SW 1271 (cell line): Measurements from ENCODE around the gene GSX2.
"Not testable (repeated sequence)": the region's sequence is repeated elsewhere in the genome, so short reads cannot be mapped to it uniquely, and the experiment has no call there.

Experiments used
- DNase-seq, 2 experiments: peaks; one replicate each; lab custom pipeline; 2025; lab: John Stamatoyannopoulos, UW

Gene GSX2

GRCh38 chr4:54099748-54100574, at the start of gene GSX2:
Gene GSX2 (plus strand): TSS chr4:54100163. CDS start chr4:54100345, 182 bp downstream.
- no peak for DNase-seq

GRCh38 chr4:54050214-54050904, 49.6 kb upstream of the GSX2 start:
- peak in 1 of 2 experiments; percentile 57 for DNase-seq

GRCh38 chr4:54053322-54053721, 46.6 kb upstream of the GSX2 start:
- not testable (repeated sequence) for DNase-seq

- no peak for DNase-seq
Measured at GRCh38 chr4:54054501-54054900, 45.5 kb upstream of the GSX2 start.

GRCh38 chr4:54055494-54055893, 44.5 kb upstream of the GSX2 start:
- no peak for DNase-seq

GRCh38 chr4:54056360-54056759, 43.6 kb upstream of the GSX2 start:
- DNase-seq: no peak

GRCh38 chr4:54058171-54058570, 41.8 kb upstream of the GSX2 start:
- no peak for DNase-seq

GRCh38 chr4:54060116-54060515, 39.8 kb upstream of the GSX2 start:
- no peak for DNase-seq

GRCh38 chr4:54061067-54061466, 38.9 kb upstream of the GSX2 start:
- DNase-seq: no peak

- no peak for DNase-seq
Measured at GRCh38 chr4:54061873-54062272, 38.1 kb upstream of the GSX2 start.

GRCh38 chr4:54062392-54062791, 37.6 kb upstream of the GSX2 start:
- no peak for DNase-seq

GRCh38 chr4:54063229-54063628, 36.7 kb upstream of the GSX2 start:
- peak in 1 of 2 experiments; percentile 35 for DNase-seq

- DNase-seq: peak in 1 of 2 experiments; percentile 9
Measured at GRCh38 chr4:54063737-54064316, 36.1 kb upstream of the GSX2 start.

- DNase-seq: peak; percentile 47 to 82
Measured at GRCh38 chr4:54064317-54065111, 35.4 kb upstream of the GSX2 start, which contains the start of gene CHIC2. Gene CHIC2 (minus strand): TSS chr4:54064605. CDS start chr4:54064300, 305 bp downstream.

- DNase-seq: no peak
Measured at GRCh38 chr4:54065282-54066087, 34.5 kb upstream of the GSX2 start.

- DNase-seq: no peak
Measured at GRCh38 chr4:54066088-54066415, 33.9 kb upstream of the GSX2 start.

- DNase-seq: no peak
Measured at GRCh38 chr4:54066718-54067129, 33.2 kb upstream of the GSX2 start.

GRCh38 chr4:54067166-54067565, 32.8 kb upstream of the GSX2 start:
- DNase-seq: peak; percentile 61 to 80

- no peak for DNase-seq
Measured at GRCh38 chr4:54073271-54073880, 26.6 kb upstream of the GSX2 start.

GRCh38 chr4:54074381-54074780, 25.6 kb upstream of the GSX2 start:
- no peak for DNase-seq

GRCh38 chr4:54076673-54077072, 23.3 kb upstream of the GSX2 start:
- DNase-seq: peak in 1 of 2 experiments; percentile 39
